Suprapubic skin (tissue), 4 donors: ENCODE results near the gene CACNA1E.

ENCODE experiments used
- EP300 ChIP-seq: sonication (generic); formaldehyde crosslinking; IDR thresholded peaks from one replicate; pipeline ENCODE4 v1.6.1; 2017; ENCODE audit warnings: antibody characterized with exemption
- POLR2A ChIP-seq, 2 donors: fragments of 450-650 bp; IDR thresholded peaks; one replicate each; pipeline ENCODE4 v1.6.1; 2017; ENCODE audit warnings: antibody characterized with exemption in 2 of 2, mild to moderate bottlenecking in 2 of 2, moderate library complexity in 2 of 2
- POLR2AphosphoS5 ChIP-seq, 3 donors: sonication (generic); formaldehyde crosslinking; IDR thresholded peaks; one replicate each; pipeline ENCODE4 v1.6.1; 2017; ENCODE audit warnings: antibody characterized with exemption in 3 of 3
- TF ChIP-seq, protein P1 (sequence below), 2 donors: fragments of 200-600 bp in 1 of 2; fragments of 450-650 bp in 1 of 2; sonication (generic) in 1 of 2; IDR thresholded peaks; one replicate each; pipeline ENCODE4 v1.5.1; 2016 to 2019; ENCODE audit warnings: antibody characterized with exemption in 2 of 2, mild to moderate bottlenecking in 1 of 2, moderate library complexity in 1 of 2

DNA sequence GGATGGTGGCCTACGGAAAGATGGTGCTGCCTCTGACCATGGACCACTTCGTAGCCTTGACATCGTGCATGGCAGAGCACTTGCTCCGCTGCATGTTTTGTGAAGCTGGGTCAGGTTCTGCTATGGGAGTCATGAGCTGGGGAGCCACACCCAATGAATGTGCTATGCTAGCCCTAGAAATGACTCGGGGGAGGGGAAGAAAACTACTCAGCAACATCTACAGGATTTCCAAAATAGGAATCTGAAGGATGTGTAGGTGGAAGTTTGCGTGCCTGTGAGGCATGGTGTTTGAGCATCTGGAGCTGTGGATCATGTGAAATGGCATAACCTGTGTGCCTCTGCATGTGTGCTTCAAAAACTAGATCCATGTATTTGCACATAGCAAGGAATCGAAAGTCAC lies 247.3 kb downstream of the CACNA1E start:
- TF ChIP-seq POLR2AphosphoS5 (IDR thresholded peaks at IDR 0.05) = no peak
- TF ChIP-seq, protein P1, sequence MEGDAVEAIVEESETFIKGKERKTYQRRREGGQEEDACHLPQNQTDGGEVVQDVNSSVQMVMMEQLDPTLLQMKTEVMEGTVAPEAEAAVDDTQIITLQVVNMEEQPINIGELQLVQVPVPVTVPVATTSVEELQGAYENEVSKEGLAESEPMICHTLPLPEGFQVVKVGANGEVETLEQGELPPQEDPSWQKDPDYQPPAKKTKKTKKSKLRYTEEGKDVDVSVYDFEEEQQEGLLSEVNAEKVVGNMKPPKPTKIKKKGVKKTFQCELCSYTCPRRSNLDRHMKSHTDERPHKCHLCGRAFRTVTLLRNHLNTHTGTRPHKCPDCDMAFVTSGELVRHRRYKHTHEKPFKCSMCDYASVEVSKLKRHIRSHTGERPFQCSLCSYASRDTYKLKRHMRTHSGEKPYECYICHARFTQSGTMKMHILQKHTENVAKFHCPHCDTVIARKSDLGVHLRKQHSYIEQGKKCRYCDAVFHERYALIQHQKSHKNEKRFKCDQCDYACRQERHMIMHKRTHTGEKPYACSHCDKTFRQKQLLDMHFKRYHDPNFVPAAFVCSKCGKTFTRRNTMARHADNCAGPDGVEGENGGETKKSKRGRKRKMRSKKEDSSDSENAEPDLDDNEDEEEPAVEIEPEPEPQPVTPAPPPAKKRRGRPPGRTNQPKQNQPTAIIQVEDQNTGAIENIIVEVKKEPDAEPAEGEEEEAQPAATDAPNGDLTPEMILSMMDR (IDR thresholded peaks at IDR 0.05) = no peak
- no peak for TF ChIP-seq POLR2A (IDR thresholded peaks at IDR 0.05)
- TF ChIP-seq EP300 = no peak
